Heart right ventricle (tissue), 16 donors: ENCODE results near the gene MYH14. TPM values are rescaled to one million over a fixed set of nuclear protein-coding genes. Genes with fewer than 3 reads are reported as not detected.

Experiments used
- ATAC-seq, 8 donors: fragments of 200-7000 bp; cut with Tn5 transposase; one replicate each; pipeline ENCODE4 v1.9.1; 2020; ENCODE audit warnings: mild to moderate bottlenecking in 8 of 8, moderate library complexity in 8 of 8, moderate number of reproducible peaks in 1 of 8
- DNase-seq, 2 donors: peaks; one replicate each; pipeline ENCODE4 v3.0.0-alpha.2; 2020
- H3K27ac ChIP-seq, 10 donors: fragments of 200-600 bp; sonication (generic) in 2 of 10; one replicate each; pipeline versions ENCODE4 v1.5.0 to v1.8.0; 2020 to 2022; ENCODE audit warnings: mild to moderate bottlenecking in 3 of 10
- H3K27me3 ChIP-seq, 7 donors: fragments of 200-600 bp; one replicate each; pipeline ENCODE4 v1.8.0; 2021 to 2022; ENCODE audit warnings: mild to moderate bottlenecking in 2 of 7
- H3K36me3 ChIP-seq, 9 donors: fragments of 200-600 bp; sonication (generic) in 1 of 9; one replicate each; pipeline versions ENCODE4 v1.5.0 to v1.8.0; 2020 to 2022; ENCODE audit warnings: mild to moderate bottlenecking in 2 of 9
- H3K4me1 ChIP-seq, 9 donors: fragments of 200-600 bp; sonication (generic) in 1 of 9; one replicate each; pipeline versions ENCODE4 v1.5.0 to v1.8.0; 2020 to 2022; ENCODE audit warnings: mild to moderate bottlenecking in 4 of 9
- H3K4me3 ChIP-seq, 10 donors: fragments of 200-600 bp; sonication (generic) in 2 of 10; one replicate each; pipeline versions ENCODE4 v1.5.0 to v1.8.0; 2020 to 2022; ENCODE audit warnings: mild to moderate bottlenecking in 7 of 10, moderate library complexity in 2 of 10
- H3K9me3 ChIP-seq, 11 donors: fragments of 200-600 bp in 10 of 11; sonication (generic) in 2 of 11; one replicate each; pipeline versions ENCODE4 v1.5.0 to v1.8.0; 2013 to 2022; ENCODE audit warnings: mild to moderate bottlenecking in 2 of 11, control low read depth in 1 of 11, moderate library complexity in 1 of 11
- CTCF ChIP-seq, 9 donors: fragments of 200-600 bp; sonication (generic) in 2 of 9; IDR thresholded peaks; one replicate each; pipeline versions ENCODE4 v1.5.0 to v1.8.0; 2021 to 2022; ENCODE audit warnings: antibody characterized with exemption in 9 of 9, mild to moderate bottlenecking in 5 of 9, moderate library complexity in 1 of 9
- WGBS, 2 donors: extraction: QIAGEN DNeasy Blood & Tissue Kit; methylation state at CpG; one replicate each; pipeline ENCODE4 v1.1.7; 2013; ENCODE audit warnings: inconsistent platforms in 1 of 2; 5-methylcytosine and 5-hydroxymethylcytosine counted together
- intact Hi-C, 10 donors: fragments of 100-400 bp; cut with DNase I; formaldehyde crosslinking; loops; one replicate each; pipeline versions ENCODE4 v1.11.1 to v1.14.2; 2022
- polyA plus RNA-seq, 2 donors: library from polyadenylated mRNA; stranded (reverse); fragments of 200-250 nt; gene quantifications; one replicate each; pipeline ENCODE4 v1.2.3, GENCODE V29; 2013
- total RNA-seq, 10 donors: library from RNA; stranded (reverse); fragmentation: NEBNext Ultra II Directional in 3 of 10; extraction: Animal tissue kit (Norgen Biotek cat#: 25700) in 3 of 10; gene quantifications; one replicate each; pipeline versions ENCODE4 v1.2.1 to v1.2.4, GENCODE V29; 2021 to 2023
- donor health status: Arrhythmogenic right ventricular cardiomyopathy.
- donor health status: ischemic (EF 13 %, LVEDD 7.1; RV severe dilation, severe dysfunction).
- donor health status: healthy with polysubstance abuse.
- donor health status: DM: no; HTN: yes; CAD: no.
- donor health status: DM: no; HTN: no; CAD: no.
- donor health status: ischemic (EF 25% LVEDD 6.9; RV normal size, moderate dysfunction).
- donor health status: ischemic (EF 25% LVEDD 5.7; RV mildly dilated, moderate dysfunction).
- donor health status: healthy.
- donor health status: DM: yes; HTN: yes; CAD: no.
- donor health status: Ischemic cardiomyopathy.
- donor health status: ischemic (EF 35%, LVEDD 5.7; RV mildly dilated, moderate dysfunction).
- donor health status: nonischemic (EF 11% LVEDD 7.7; RV severe dilation, severe dysfunction).
- donor health status: DM: yes; HTN: yes; CAD: no.
- donor health status: PGD.
- donor health status: ischemic (EF 29% LVEDD 5.4; RV normal size, mild dysfunction).
- donor health status: nonischemic (EF 23%, LVEDD 6.1; RV moderate dilation, normal function).

Gene MYH14
- total and polyA plus RNA-seq, 12 donors: 29.3 to 149 (median 102) TPM

- Histone ChIP-seq H3K27ac (no peak overlapping the region), H3K27me3 (peaks cover 0 to 7% (median 4%) of the 10 kb centered on the region in 7 donors), H3K36me3 (no peaks in the 10 kb centered on the region), H3K4me3 (no peak overlapping the region), H3K4me1 (no peaks in the 10 kb centered on the region), H3K9me3 (peaks cover 0 to 5% (median 0%) of the 10 kb centered on the region in 11 donors)
- ATAC-seq (no peak), DNase-seq (no peak)
- no peak for TF ChIP-seq CTCF (IDR thresholded peaks at IDR 0.05)
- WGBS, 2 donors: 42 to 47% methylated on average over 1 of the region's 1 CpG
- intact Hi-C loops: no loop called here
Measured at GRCh38 chr19:50184196-50184595, 19.2 kb upstream of the MYH14 start.

- H3K4me1 ChIP-seq: peaks cover 0 to 7% (median 0%) of the 10 kb centered on the region in 9 donors
- TF ChIP-seq CTCF (IDR thresholded peaks at IDR 0.05): no peak
- intact Hi-C loops: no loop called here
- H3K27ac ChIP-seq: no peak overlapping the region
- H3K9me3 ChIP-seq: no peaks in the 10 kb centered on the region
- no peaks in the 10 kb centered on the region for H3K36me3 ChIP-seq
- H3K4me3 ChIP-seq: no peak overlapping the region
- DNase-seq (no peak), ATAC-seq (no peak)
- 79% methylated on average over 13 of the region's 13 CpGs for WGBS, 2 donors
- H3K27me3 ChIP-seq: no peaks in the 10 kb centered on the region
Measured at GRCh38 chr19:50187937-50188336, 15.5 kb upstream of the MYH14 start.

GRCh38 chr19:50189331-50189730 lies 14.1 kb upstream of the MYH14 start:
- WGBS, 2 donors: 71 to 77% methylated on average over 8 of the region's 8 CpGs
- peaks cover 0 to 7% (median 0%) of the 10 kb centered on the region in 9 donors for H3K4me1 ChIP-seq
- no peak for DNase-seq
- no peak overlapping the region for H3K27ac ChIP-seq
- H3K36me3 ChIP-seq: no peaks in the 10 kb centered on the region
- no peaks in the 10 kb centered on the region for H3K9me3 ChIP-seq
- no peak for TF ChIP-seq CTCF (IDR thresholded peaks at IDR 0.05)
- no peak overlapping the region for H3K4me3 ChIP-seq
- no peaks in the 10 kb centered on the region for H3K27me3 ChIP-seq
- intact Hi-C loops: no loop called here
- no peak for ATAC-seq

GRCh38 chr19:50190439-50190891 lies 13.0 kb upstream of the MYH14 start:
- ATAC-seq (no peak), DNase-seq (no peak)
- intact Hi-C loops: no loop called here
- Histone ChIP-seq H3K9me3 (no peaks in the 10 kb centered on the region), H3K27me3 (peaks cover 0 to 6% (median 0%) of the 10 kb centered on the region in 7 donors), H3K27ac (no peak overlapping the region), H3K4me3 (no peak overlapping the region), H3K36me3 (no peaks in the 10 kb centered on the region), H3K4me1 (peaks cover 0 to 7% (median 0%) of the 10 kb centered on the region in 9 donors)
- no peak for TF ChIP-seq CTCF (IDR thresholded peaks at IDR 0.05)
- 74 to 79% methylated on average over 8 of the region's 8 CpGs for WGBS, 2 donors
